Natural killer cell (primary cell): ENCODE measurements around the gene KDM5A. TPM values are rescaled to one million over a fixed set of nuclear protein-coding genes. Genes with fewer than 3 reads are reported as not detected.

Source experiments
- ATAC-seq, 3 donors: fragments of 150-1000 bp in 2 of 3; fragments of 200-7000 bp in 1 of 3; cut with Tn5 transposase; 1 replicate in 1 of 3; 2 replicates in 2 of 3; pipeline ENCODE4 v1.10.0; 2021; ENCODE audit warnings: mild to moderate bottlenecking in 2 of 3, moderate library complexity in 2 of 3
- DNase-seq, 2 donors: peaks; one replicate each; pipeline versions ENCODE4 v3.0.0 to v3.0.0-alpha.2; 2013 to 2021; ENCODE audit warnings: mixed read lengths in 1 of 2
- H3K27ac ChIP-seq: one replicate; pipeline ENCODE4 v1.5.1; 2013; ENCODE audit warnings: mild to moderate bottlenecking, low read length
- H3K27me3 ChIP-seq: one replicate; pipeline ENCODE4 v1.6.1; 2013; ENCODE audit warnings: low read length; ENCODE audit not compliant: control insufficient read depth, insufficient read depth
- H3K36me3 ChIP-seq: one replicate; pipeline ENCODE4 v1.6.1; 2013; ENCODE audit warnings: low read length; ENCODE audit not compliant: control insufficient read depth, insufficient read depth
- H3K4me1 ChIP-seq: one replicate; pipeline ENCODE4 v1.6.1; 2013; ENCODE audit warnings: low read length; ENCODE audit not compliant: control insufficient read depth, insufficient read depth
- H3K4me3 ChIP-seq: one replicate; pipeline ENCODE4 v1.5.1; 2013; ENCODE audit warnings: low read length
- H3K9me3 ChIP-seq: one replicate; pipeline ENCODE4 v1.6.1; 2013; ENCODE audit warnings: low read length; ENCODE audit not compliant: control insufficient read depth, insufficient read depth
- H3K27ac Mint-ChIP-seq, 2 donors: one replicate each; pipeline ENCODE4 v1.8.0; 2022; ENCODE audit warnings: mild to moderate bottlenecking in 2 of 2, mixed read lengths in 2 of 2, moderate library complexity in 1 of 2
- H3K27me3 Mint-ChIP-seq, 2 donors: one replicate each; pipeline ENCODE4 v1.8.0; 2022; ENCODE audit warnings: low read depth in 2 of 2, mixed read lengths in 2 of 2
- H3K36me3 Mint-ChIP-seq: one replicate; pipeline ENCODE4 v1.8.0; 2022; ENCODE audit warnings: mixed read lengths
- H3K4me1 Mint-ChIP-seq, 2 donors: one replicate each; pipeline ENCODE4 v1.8.0; 2022; ENCODE audit warnings: mixed read lengths in 2 of 2
- H3K4me3 Mint-ChIP-seq: one replicate; pipeline ENCODE4 v1.8.0; 2022; ENCODE audit warnings: mild to moderate bottlenecking, moderate library complexity, mixed read lengths
- H3K9me3 Mint-ChIP-seq, 2 donors: one replicate each; pipeline ENCODE4 v1.8.0; 2022; ENCODE audit warnings: mixed read lengths in 2 of 2
- WGBS: methylation state at CpG from one replicate; pipeline ENCODE4 v1.1.7; 2013; ENCODE audit warnings: missing lambda C conversion rate; ENCODE audit not compliant: insufficient coverage; 5-methylcytosine and 5-hydroxymethylcytosine counted together
- intact Hi-C: fragments of 100-400 bp; cut with micrococcal nuclease; formaldehyde crosslinking; loops from one replicate; pipeline ENCODE4 v1.14.2; 2022
- total RNA-seq, 4 donors: library from RNA; stranded (reverse); fragments of 120-200 nt in 1 of 4; gene quantifications; one replicate each; pipeline versions ENCODE4 v1.2.3 to v1.2.4, GENCODE V29; 2013 to 2022
- TF ChIP-seq, protein P1 (sequence below): fragments of 200-600 bp; IDR thresholded peaks from one replicate; pipeline ENCODE4 v1.8.0; 2022; ENCODE audit warnings: antibody characterized with exemption

Gene KDM5A
- total RNA-seq, 3 donors from 2014 or later (not counting 1 experiment from before 2014, with no cell fraction given) = 175 to 194 (median 184) TPM

DNA sequence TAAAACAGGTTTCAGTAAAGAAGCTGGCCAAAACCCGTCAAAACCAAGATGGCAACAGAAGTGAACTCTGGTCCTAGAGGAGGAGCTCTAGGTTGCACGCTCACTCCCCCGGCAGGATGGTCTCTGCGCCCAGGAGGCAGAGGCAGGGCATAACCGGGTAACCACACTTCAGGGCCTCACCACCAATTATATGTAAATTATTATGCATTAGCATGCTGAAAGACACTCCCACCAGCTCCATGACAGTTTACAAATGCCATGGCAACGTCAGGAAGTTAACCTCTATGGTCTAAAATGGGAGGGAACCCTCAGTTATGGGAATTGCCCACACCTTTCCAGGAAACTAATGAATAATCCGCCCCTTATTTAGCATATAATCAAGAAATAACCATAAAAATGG lies 155.1 kb downstream of the KDM5A start:
- H3K36me3 Mint-ChIP-seq = peaks cover 9% of the 10 kb centered on the region
- H3K9me3 Mint-ChIP-seq = peaks cover 4 to 7% of the 10 kb centered on the region in 2 donors
- intact Hi-C loops = no loop called here
- no peak for ATAC-seq
- no peak overlapping the region for H3K4me3 ChIP-seq
- no peaks in the 10 kb centered on the region for H3K4me1 Mint-ChIP-seq
- TF ChIP-seq, protein P1, sequence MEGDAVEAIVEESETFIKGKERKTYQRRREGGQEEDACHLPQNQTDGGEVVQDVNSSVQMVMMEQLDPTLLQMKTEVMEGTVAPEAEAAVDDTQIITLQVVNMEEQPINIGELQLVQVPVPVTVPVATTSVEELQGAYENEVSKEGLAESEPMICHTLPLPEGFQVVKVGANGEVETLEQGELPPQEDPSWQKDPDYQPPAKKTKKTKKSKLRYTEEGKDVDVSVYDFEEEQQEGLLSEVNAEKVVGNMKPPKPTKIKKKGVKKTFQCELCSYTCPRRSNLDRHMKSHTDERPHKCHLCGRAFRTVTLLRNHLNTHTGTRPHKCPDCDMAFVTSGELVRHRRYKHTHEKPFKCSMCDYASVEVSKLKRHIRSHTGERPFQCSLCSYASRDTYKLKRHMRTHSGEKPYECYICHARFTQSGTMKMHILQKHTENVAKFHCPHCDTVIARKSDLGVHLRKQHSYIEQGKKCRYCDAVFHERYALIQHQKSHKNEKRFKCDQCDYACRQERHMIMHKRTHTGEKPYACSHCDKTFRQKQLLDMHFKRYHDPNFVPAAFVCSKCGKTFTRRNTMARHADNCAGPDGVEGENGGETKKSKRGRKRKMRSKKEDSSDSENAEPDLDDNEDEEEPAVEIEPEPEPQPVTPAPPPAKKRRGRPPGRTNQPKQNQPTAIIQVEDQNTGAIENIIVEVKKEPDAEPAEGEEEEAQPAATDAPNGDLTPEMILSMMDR = no peak
- no peak for DNase-seq
- H3K4me1 ChIP-seq = no peaks in the 10 kb centered on the region
- WGBS = 77% methylated on average over 7 of the region's 7 CpGs
- no peaks in the 10 kb centered on the region for H3K27me3 ChIP-seq
- no peak overlapping the region for H3K27ac Mint-ChIP-seq
- H3K36me3 ChIP-seq = no peaks in the 10 kb centered on the region
- H3K4me3 Mint-ChIP-seq = no peak overlapping the region
- peaks cover 6 to 10% of the 10 kb centered on the region in 2 donors for H3K27me3 Mint-ChIP-seq
- peaks cover 20% of the 10 kb centered on the region for H3K9me3 ChIP-seq
- H3K27ac ChIP-seq = no peak overlapping the region

DNA sequence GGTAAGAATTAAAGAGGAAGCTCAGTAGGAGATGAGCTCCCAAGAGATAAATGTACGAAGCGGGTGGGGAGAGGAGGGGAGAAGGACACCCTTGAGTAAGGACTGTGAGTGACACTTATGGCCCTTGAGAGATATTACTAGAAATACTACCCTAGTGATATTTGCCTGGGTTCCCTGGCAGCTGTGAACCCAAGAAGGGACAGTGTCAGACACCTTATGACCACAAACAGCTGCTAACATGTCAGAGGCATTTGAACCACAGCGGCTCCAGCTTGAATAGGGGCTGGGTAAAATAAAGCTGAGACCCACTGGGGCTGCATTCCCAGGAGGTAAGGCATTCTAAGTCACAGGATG lies 155.5 kb downstream of the KDM5A start:
- TF ChIP-seq, protein P1 = no peak
- 62% methylated on average over 3 of the region's 3 CpGs for WGBS

DNA sequence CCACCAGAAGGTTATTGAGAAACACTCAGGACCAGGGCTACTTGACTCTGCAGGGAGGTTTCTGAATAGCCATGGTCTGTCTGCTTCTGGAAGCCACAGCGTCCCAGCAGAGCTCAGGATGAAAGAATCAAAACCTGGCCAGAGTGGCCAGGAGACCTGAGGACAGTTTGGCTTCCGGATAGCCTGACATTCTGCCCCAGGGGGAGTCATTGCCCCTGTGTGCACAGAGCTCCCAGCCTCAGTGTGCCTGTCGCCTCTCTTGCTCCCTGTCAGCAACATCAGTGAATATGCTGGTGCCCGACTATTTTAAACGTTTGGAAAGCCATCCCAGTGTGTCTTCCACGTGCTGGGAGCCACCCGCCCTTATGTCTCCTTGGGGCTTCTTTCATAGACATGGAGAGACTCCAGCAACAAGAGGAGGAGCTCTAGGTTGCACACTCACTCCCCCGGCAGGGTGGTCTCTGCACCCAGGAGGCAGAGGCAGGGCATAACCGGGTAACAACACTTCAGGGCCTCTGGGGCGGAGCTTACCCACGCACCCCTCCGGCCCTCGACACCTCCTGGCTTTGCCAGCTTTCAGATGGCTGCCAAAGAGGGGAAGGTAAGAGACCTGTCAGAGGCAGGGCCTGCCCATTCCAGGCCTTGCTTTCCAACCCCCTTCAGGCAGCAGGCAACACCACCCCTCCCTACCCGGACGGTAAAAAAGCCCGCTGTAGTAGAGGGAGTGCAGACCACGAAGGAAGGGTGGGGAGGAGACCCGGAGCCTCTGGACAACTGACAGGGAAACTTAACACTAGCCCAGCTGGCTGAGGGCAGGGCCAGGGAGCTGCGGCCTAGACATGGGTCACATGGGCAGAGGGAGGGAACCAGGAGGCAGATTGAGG lies 156.1 kb downstream of the KDM5A start:
- H3K36me3 ChIP-seq = no peaks in the 10 kb centered on the region
- Mint-ChIP-seq H3K4me1 (no peaks in the 10 kb centered on the region), H3K4me3 (no peak overlapping the region), H3K36me3 (peaks cover 9% of the 10 kb centered on the region), H3K27ac (no peak overlapping the region), H3K9me3 (peaks cover 4 to 7% of the 10 kb centered on the region in 2 donors), H3K27me3 (peaks cover 9 to 16% of the 10 kb centered on the region in 2 donors)
- no peaks in the 10 kb centered on the region for H3K27me3 ChIP-seq
- H3K4me3 ChIP-seq = no peak overlapping the region
- TF ChIP-seq, protein P1 = no peak
- intact Hi-C loops = no loop called here
- WGBS = 70% methylated on average over 19 of the region's 19 CpGs
- H3K4me1 ChIP-seq = no peaks in the 10 kb centered on the region
- DNase-seq (no peak), ATAC-seq (no peak)
- H3K9me3 ChIP-seq = peaks cover 20% of the 10 kb centered on the region
- no peak overlapping the region for H3K27ac ChIP-seq

More for the DNA sequence above, 155.5 kb downstream of the KDM5A start:
- Histone ChIP-seq H3K4me1 (no peaks in the 10 kb centered on the region), H3K36me3 (no peaks in the 10 kb centered on the region), H3K27ac (no peak overlapping the region), H3K9me3 (peaks cover 20% of the 10 kb centered on the region), H3K27me3 (no peaks in the 10 kb centered on the region), H3K4me3 (no peak overlapping the region)
- intact Hi-C loops = no loop called here
- DNase-seq (no peak), ATAC-seq (peak in 1 of 3 donors; percentile 53)
- Mint-ChIP-seq H3K27me3 (peaks cover 8 to 14% of the 10 kb centered on the region in 2 donors), H3K27ac (no peak overlapping the region), H3K9me3 (peaks cover 4 to 7% of the 10 kb centered on the region in 2 donors), H3K36me3 (peaks cover 9% of the 10 kb centered on the region), H3K4me1 (no peaks in the 10 kb centered on the region), H3K4me3 (no peak overlapping the region)
